ENCODE data around the gene HELZ2.
"Not testable (repeated sequence)": the region's sequence is repeated elsewhere in the genome, so short reads cannot be mapped to it uniquely, and the experiment has no call there.

Gene HELZ2

DNA sequence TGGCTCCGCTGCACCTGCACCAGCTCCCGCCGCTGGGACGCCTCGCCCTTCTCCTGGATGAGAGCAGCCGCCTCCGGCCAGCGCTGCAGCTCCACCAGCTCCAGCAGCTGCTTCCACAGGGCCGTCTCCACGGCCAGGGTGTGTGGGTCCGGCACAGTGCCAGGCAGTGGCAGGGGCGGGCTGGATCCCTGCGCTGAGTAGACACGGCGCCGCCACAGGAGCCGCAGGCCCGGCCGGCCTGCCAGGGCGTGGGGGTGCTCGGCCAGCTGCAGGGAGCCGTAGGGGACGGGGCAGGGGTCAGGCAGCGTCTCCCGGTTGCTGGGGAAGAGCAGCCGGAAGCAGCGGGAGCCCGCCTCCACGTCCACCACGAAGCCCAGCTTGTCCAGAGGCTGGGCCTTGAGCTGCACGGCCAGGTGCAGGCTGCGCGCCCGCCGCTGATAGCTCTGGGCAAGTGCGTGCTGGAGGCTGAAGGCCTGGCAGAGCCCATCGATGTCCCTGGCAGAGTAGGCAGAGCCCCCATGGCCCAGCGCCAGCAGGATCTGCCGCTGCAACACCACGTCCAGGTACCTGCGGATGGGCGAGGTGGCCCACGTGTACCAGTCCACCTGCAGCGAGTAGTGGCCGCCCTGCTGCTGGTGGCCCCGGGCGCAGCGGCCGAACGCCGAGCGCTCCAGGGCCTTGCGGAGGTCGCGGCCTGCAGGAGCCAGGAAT is 10.7 kb downstream of the HELZ2 start:
- no peak for DNase-seq

DNA sequence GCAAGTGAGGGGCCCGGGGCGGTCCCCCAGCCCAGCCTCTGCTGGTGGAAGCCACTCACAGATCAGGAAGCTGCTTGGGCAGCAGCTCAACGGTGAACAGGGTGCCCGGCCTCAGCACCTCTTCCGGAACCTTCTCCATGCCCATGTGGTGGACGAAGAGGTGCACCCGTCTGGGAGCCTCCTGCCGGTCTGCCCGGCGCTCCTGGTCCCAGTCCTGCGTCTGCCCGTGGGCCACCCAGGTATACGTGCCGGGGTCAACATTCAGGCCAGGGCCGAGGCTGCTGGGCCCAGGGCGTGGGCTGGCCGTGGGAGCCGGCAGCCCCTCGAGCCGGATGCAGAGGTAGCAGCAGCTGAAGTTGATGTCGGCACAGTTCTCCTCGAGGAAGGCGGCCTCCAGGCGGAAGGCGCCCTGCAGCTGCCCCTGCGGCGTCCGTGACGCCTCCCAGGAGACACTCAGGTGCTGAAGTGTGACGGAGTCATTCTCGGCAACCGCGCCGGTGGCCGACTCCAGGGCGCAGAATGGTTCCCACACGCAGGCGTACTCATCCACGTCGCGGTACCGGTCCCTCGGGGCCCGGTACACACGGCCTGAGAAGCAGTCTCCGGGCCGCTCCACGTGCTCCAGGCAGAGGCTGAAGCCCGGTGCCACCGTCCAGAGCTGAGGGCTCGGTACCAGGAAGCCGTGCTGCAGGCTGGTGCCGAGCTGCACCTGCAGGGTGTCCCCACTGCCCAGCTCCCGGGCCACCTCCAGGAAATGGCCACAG is 11.4 kb downstream of the HELZ2 start:
- DNase-seq = no peak

DNA sequence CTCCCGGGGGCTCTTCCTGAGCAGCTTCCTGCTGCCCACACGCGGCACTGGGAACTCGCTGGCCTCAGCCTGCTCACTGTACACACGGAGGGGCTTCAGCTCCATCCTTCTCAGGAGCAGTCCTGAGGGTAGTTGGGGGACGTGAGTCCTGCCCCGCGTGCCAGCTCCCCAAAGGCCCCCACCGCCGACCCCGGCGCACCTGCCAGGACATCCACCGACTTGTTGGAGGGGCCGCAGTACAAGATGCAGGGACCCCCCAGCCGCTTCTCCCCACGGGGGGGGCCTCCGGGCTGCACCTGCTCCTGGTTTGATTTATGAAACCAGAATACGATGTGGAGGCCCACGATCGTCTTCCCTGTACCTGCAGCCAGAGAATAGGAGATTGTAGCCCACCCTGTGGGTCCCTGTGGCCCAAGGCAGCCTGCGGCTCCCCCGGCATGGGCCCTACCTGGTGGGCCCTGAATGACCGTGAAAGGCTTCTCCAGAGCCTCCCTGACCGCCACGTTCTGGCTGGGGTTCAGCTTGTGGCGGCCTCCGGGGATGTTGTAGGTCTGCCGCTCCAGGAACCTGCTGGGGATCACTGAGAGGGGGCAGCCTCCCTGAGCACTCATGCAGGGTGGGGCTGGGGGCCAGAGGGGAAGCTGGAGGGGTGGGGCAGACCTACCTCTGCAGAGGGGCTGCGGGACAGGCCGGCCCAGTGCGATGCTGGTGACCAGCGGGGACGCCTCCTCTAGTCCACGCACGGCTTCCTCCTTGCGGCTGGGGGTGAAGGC is 12.2 kb downstream of the HELZ2 start:
- DNase-seq = no peak

DNA sequence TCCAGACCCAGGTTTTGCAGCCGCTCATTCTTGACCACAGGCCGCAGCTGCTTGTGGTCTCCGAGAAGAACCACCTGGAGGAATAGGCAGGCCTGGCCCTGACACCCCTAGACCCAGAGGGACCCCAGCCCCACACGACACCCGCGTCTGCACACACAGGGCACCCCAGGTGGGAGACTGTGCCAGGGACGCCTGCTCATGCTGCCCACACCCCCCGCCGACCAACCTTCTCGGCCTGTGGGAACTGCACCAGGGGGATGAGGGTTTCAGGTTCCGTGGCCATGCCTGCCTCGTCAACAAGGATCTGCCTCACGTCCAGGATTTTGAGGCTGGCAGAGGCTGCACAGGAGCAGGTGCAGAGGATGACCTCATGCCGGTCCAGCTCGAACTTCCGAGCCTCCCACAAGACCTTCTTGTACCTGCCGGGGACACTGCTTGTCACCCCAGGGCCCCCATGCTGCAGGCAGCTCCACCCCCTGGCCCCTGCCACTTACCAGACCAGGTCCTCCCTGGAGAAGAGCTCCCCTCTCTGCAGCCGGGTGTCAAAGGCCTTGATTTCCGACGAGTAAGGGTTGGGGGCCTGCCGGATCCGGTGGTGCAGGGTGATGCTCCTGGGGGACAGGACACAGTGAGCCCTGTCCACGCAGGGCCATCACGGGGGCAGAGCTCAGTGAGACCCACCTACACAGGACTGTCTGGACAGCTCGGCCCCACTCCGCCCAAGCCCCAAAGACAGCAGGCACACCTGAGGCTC is 13.0 kb downstream of the HELZ2 start:
- DNase-seq = no peak

DNA sequence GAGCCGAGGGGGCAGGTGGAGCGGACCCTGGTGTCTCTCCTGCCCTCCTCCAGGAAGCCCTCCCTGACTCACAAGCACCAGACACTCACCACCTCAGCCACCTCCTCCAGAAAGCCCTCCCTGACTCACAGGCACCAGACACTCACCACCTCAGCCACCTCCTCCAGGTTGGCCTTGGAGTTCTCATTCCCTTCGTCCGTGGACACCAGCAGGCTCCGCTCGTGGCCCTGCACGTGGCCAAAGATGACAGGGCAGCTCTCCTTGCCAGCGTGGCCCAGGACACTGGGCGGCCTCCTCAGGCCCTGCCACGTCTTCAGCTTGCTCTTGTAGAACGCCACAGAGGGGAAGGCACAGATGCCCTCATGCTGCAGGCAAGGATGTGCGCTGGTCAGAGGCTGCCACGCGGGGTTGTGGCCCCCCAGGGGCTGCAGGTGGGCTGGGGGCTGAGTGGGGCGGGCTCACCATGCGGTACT is 13.7 kb downstream of the HELZ2 start:
- no peak for DNase-seq

DNA sequence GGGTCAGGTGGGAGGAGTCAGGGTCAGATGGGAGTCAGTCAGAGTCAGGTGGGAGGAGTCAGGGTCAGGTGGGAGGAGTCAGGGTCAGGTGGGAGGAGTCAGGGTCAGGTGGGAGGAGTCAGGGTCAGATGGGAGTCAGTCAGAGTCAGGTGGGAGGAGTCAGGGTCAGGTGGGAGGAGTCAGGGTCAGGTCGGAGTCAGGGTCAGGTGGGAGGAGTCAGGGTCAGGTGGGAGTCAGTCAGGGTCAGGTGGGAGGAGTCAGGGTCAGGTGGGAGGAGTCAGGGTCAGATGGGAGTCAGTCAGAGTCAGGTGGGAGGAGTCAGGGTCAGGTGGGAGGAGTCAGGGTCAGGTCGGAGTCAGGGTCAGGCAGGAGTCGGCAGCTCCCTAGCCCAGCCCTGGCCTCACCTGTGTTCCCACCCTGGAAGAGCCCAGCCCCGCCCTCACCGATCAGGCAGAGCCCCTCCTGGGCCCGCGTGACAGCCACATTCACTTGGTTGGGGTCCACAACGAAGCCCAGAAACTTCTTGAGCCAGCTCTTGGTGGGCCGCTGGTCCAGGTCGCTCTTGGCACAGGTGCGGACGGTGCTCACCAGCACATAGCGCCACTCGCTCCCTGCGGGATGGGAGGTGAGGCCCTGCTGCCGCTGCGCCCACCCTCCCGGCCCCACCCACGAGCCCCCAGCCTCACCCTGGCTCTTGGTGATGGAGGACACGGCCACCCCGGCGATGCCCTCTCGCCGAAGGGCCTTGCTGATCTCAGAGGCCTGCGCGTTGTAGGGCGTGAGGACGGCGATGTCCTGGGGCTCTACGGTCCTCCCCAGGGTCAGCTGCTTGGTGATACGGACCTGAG is 14.3 kb downstream of the HELZ2 start:
- not testable (repeated sequence) for DNase-seq

DNA sequence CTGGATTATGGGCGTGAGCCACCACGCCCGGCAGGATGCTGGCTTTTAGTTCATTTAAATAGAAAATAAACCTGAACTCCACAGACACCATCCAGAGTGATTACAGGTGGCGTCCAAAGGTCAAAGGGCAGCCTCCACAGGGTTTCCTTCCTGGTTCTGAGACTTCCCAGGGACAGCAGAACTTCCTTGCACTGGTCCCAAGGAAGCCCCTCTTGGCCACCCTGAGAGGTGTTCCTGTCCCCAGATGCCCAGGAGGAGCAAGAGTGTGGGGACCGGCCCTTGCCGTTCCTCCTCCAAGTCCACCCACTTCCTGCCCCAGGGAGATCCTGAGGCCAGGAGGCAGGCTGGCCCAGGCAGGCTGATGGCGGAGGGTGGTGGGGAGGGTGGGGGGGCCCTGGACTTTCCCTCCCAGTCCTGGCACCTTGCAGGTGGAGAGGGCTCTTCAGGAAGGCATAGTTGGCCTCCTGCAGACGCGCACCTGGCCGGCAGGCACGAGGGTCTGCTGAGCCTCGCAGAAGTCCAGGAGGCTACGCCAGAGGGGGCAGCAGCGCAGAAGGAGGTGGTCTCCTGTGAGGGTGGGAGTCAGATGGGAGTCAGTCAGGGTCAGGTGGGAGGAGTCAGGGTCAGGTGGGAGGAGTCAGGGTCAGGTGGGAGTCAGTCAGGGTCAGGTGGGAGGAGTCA is 15.1 kb downstream of the HELZ2 start:
- no peak for DNase-seq

DNA sequence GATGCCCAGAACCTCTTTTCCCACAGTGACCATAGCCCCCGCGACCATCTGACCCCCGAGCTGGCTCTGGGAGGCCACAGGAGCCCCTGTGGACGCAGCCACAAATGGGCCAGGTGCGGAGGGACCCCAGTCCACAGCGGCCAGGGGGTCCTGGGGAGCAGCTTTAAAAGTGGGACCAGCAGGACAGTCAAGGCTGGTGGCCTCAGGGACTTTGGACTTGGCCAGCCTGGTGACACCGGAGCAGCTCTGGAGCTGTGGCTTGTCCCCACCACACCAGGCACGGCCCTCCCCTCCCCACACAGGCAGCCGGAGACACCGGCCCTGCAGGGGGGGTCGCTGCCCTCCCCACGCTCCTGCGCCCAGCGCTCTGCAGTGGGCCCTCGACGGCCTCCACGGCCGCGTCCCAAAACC is 16.6 kb downstream of the HELZ2 start:
- DNase-seq = no peak

DNA sequence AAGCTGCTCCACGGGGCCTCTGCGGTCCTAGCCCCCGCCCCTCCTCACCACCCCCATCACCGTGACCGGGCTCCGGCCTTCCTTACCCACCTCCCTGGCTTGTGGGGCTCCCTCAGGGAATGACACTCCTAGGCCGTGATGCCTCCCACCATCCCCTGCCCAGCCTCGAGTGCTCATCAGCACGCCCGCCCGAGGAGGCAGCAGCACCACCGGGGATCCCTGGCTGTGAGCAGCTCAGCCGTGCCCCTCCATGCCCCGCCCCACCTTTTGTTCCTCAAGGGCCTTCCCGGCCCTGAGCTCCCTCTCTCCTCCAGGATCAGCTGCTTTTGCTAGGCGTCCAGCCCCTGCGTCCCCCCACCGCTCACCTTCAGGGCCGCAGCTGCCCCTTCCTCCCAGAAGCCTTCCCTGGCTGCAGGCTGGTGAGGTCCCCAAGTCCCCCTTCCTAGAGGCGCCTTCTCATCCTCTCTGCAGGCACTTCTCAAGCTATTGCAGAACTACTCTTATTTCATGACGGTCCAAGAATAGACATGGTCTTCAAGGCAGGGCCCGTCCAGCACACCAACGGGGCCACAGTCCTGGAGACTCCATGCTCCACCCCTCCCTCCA is 17.1 kb downstream of the HELZ2 start:
- DNase-seq = no peak

DNA sequence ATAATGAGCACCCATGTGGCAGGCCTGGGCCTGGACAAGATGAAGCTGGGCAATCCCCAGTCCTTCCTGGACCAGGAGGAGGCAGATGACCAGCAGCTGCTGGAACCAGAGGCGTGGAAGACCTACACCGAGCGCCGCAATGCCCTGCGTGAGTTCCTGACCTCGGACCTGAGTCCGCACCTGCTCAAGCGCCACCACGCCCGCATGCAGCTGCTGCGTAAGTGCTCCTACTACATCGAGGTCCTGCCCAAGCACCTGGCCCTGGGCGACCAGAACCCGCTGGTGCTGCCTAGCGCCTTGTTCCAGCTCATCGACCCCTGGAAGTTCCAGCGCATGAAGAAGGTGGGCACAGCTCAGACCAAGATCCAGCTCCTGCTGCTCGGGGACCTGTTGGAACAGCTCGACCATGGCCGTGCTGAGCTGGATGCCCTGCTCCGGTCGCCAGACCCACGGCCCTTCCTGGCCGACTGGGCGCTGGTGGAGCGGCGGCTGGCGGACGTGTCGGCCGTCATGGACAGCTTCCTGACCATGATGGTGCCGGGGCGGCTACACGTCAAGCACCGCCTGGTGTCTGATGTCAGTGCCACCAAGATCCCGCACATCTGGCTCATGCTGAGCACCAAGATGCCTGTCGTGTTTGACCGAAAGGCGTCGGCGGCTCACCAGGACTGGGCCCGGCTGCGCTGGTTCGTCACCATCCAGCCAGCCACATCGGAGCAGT is 18.2 kb downstream of the HELZ2 start:
- DNase-seq = no peak

DNA sequence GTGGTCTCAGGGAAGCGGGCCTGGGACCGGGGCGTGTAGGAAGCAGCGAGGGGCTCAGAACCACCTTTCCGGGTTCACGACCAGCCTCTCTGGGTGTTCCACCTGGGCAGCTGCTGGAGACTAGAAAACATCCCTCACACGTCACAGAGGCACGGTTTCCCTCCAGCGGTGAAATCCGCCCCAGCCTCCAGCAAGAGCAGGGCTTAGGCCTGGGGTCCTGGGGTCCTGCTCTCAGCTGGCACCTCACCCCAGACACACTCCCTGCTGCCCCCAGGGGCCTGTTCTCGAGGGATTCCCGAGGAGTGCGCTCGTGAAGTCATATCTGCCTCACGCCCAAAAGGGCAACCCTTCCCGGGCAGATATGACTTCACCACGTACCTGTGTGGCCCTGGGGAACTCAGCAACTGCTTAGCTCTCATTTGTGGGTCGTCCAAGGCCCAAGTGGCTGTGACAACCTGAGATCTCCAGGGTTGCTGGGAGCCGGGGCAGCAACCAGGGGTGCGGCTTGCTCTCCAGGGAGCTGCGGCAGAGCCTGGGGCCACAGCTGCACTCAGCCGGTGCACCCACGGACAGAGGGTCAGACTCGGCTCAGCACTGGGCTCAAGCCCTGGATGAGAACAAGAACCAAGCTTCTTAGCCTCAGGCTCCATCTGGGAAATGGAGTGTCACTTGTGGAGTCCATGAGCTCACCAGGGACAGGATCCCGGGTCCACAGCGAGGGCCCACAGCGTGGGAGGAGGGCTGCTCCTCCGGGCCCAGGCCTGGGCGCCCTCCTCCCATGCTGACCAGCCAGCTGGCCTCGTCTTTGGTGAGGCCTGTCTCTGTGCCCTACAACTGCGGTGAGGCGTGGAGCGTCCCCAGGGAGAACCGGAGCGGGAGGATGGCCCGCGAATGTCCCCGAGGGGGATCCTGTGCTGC is 19.4 kb downstream of the HELZ2 start:
- DNase-seq = no peak

DNA sequence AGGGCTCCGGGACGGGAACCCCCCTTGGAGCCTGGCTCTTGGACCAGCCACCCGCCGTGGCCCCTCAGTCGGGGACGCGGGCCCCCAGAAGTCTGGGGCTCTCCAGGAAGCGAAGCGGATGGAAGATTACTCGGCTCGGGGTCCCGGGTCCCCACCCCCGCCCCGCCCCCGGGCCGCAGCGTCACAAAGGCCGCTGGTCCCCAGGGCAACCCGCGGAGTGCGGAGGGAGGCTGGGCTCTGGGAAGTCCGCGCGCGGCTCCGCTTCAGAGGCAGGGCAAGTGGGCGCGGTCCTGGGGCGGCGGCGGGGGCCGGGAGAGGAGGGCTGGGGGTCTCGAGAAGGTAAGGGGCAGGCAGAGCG is 20.1 kb downstream of the HELZ2 start, which contains the start of gene FNDC11:
FNDC11 (plus strand) TSS at position 227 of the 358 bp plus-strand sequence. CDS start 1,505 bp downstream, outside the sequence.
- no peak for DNase-seq

DNA sequence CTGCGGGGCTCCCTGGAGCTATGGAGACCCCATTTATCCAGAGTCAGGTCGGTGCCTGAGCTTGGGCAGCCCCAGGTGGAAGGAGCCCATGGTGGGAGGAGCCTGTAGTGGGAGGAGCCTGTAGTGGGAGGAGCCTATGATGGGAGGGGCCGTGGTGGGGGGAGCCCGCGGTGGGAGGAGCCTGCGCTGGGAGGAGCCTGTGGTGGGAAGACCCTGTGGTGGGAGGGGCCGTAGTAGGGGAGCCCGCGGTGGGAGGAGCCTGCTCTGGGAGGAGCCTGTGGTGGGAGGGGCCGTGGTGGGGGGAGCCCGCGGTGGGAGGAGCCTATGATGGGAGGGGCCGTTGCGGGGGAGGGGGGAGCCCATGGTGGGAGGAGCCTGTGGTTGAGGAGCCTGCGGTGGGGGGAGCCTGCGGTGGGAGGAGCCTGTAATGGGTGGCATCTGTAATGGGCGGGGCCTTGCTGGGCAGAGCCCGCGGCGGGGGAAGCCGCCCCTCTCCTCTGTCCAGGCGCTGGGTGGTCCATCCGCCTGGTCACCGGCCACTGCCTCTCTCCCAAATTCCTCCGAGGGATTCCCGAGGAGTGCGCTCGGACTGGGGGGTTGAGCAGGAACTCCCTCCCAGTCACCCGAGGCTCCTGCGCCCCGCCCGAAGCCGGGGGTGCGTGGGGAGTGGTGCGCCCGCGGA is 20.6 kb downstream of the HELZ2 start:
- DNase-seq = no peak

DNA sequence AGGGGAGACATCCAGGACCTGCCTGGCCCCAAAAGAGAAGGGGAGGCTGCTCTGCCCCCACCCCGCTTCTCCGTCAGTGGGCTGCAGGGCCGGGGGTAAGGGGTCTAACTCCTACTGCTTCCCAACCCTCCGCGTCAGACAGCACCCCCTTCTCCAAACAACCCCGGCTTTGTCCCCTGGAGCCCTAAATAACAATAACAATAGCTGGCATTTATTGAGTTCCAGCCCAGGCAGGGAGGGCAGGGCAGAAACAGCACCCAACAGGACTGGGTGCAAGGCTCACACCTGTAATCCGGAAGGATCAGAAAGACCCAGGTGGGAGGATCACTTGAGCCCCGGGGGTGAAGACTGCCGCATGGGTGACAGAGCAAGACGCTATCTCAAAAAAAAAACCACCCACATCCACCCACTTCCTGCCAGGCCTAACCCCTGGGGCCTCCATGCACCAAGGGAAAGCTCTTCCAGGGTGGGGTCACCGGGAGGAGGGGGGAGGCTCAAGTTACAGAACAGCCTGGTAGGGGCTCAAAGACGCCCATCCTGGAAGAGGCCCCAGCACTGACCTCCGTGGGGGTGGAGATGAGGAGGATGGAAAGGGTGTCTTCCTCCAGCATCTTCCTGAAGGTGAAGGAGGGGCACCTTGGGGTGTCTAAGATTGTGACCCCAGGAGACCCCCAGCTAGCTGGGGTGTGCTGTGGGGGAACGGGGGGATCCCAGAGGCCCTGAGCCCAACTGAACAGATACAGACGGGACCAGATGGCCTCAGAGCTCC is 21.4 kb downstream of the HELZ2 start:
- DNase-seq = peak; percentile 36

DNA sequence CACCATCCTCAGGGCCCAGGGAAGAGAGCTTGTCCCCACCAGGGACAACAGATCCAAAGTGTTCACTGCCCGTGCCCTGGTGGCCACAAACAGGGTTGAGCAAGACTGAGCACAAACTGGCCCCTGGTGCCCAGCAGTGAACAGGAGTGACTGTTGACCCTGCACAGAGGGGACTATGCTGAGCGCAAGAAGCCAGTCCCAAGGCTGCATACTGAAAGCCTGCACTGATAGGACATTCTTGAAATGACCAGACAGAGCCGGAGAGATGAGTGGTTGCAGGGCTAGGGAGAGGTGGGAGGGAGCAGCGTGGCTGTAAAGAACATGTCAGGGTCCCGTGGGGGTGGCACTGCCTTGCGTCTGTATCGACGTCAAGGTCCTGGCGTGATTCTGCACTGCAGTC is 23.0 kb downstream of the HELZ2 start:
- DNase-seq = no peak

DNA sequence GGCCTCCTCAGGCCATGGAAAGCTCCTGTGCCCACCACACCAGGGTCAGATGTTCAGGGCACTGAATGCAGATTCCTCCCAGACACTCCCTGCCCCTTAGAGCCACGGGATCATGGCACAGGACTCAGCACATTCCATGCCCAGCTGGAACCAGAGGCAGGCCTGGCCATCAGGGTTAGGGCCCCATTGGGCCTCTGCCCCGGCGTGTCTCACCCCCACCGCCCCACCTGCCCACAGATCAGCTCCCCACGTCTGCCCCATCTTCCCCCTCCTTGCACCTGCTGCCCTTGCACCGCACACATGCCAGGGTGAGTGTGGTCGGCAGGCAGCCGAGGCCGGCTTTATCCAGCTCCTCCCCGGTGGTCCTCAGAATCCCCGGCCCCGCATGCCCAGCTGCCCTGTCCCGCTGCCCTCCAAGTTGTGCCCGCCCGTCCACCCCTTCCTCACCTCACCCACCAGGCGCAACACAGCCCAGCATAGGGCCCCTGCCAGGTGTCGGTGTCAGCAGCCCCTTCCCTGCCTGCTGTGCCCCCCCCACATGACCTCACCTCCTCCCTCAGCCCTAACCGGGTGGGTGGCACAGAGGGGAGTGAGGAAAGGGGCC is 24.3 kb downstream of the HELZ2 start:
- DNase-seq = no peak

DNA sequence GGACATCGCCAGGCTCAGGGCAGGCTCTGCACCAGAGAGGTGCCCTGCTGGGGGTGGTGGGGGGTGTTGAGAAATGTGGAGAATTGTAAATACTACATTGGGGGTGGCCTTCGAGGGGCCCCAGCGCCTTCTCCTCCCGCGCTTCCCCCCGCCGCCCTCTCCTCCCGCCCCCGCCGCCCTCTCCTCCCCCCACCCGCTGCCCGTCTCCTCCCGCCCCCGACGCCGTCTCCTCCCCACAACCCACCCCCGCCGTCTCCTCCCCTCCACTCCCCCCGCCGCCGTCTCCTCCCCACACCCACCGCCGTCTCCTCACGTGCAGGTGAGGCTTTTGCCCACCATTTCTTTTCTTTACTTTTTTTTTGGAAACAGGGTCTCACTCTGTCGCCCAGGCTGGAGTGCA is 25.0 kb downstream of the HELZ2 start:
- no peak for DNase-seq

Measured in GF-D8 (cell line).